Vagina (tissue), 2 donors: ENCODE data around the gene KRT15. TPM values are rescaled to one million over a fixed set of nuclear protein-coding genes. Genes with fewer than 3 reads are reported as not detected.

Source experiments
- DNase-seq, 2 donors: peaks; one replicate each; pipeline ENCODE4 v3.0.0-alpha.2; 2017; ENCODE audit errors: extremely low spot score in 2 of 2
- H3K27ac ChIP-seq: fragments of 200-600 bp; sonication (generic); one replicate; pipeline ENCODE4 v1.5.1; 2019
- H3K27me3 ChIP-seq: fragments of 200-600 bp; sonication (generic); one replicate; pipeline ENCODE4 v1.5.1; 2019
- H3K36me3 ChIP-seq, 2 donors: fragments of 200-600 bp; sonication (generic); one replicate each; pipeline ENCODE4 v1.5.1; 2017 to 2019
- H3K4me1 ChIP-seq: fragments of 200-600 bp; sonication (generic); one replicate; pipeline ENCODE4 v1.5.1; 2019
- H3K4me3 ChIP-seq, 2 donors: fragments of 200-600 bp; sonication (generic); 1 replicate in 1 of 2; 2 replicates in 1 of 2; pipeline ENCODE4 v1.5.1; 2016 to 2019
- H3K9me3 ChIP-seq: fragments of 200-600 bp; sonication (generic); one replicate; pipeline ENCODE4 v1.5.1; 2019
- CTCF ChIP-seq, 3 experiments: fragments of 450-650 bp in 2 of 3; fragments of 200-600 bp in 1 of 3; sonication (generic) in 1 of 3; IDR thresholded peaks; one replicate each; pipeline ENCODE4 v1.5.1; 2017 to 2019; ENCODE audit warnings: antibody characterized with exemption in 3 of 3, mild to moderate bottlenecking in 2 of 3, moderate library complexity in 2 of 3
- POLR2A ChIP-seq, 2 donors: fragments of 450-650 bp; IDR thresholded peaks; one replicate each; pipeline ENCODE4 v1.6.1; 2017; ENCODE audit warnings: antibody characterized with exemption in 2 of 2, mild to moderate bottlenecking in 2 of 2, moderate library complexity in 2 of 2
- POLR2AphosphoS5 ChIP-seq, 2 donors: sonication (generic); formaldehyde crosslinking; IDR thresholded peaks; one replicate each; pipeline ENCODE4 v1.9.0; 2017; ENCODE audit warnings: antibody characterized with exemption in 2 of 2, mild to moderate bottlenecking in 2 of 2, low read depth in 1 of 2; ENCODE audit not compliant: insufficient read depth in 1 of 2
- intact Hi-C: fragments of 100-400 bp; cut with DNase I; formaldehyde crosslinking; loops from one replicate; pipeline ENCODE4 v1.15.1; 2023
- total RNA-seq: library from RNA; depleted of rRNA; stranded (reverse); fragments of >200 nt; gene quantifications from one replicate; pipeline ENCODE4 v1.2.3, GENCODE V29; 2016

KRT15 gene
- total RNA-seq, 1 donor from 2014 or later: 931 TPM

DNA sequence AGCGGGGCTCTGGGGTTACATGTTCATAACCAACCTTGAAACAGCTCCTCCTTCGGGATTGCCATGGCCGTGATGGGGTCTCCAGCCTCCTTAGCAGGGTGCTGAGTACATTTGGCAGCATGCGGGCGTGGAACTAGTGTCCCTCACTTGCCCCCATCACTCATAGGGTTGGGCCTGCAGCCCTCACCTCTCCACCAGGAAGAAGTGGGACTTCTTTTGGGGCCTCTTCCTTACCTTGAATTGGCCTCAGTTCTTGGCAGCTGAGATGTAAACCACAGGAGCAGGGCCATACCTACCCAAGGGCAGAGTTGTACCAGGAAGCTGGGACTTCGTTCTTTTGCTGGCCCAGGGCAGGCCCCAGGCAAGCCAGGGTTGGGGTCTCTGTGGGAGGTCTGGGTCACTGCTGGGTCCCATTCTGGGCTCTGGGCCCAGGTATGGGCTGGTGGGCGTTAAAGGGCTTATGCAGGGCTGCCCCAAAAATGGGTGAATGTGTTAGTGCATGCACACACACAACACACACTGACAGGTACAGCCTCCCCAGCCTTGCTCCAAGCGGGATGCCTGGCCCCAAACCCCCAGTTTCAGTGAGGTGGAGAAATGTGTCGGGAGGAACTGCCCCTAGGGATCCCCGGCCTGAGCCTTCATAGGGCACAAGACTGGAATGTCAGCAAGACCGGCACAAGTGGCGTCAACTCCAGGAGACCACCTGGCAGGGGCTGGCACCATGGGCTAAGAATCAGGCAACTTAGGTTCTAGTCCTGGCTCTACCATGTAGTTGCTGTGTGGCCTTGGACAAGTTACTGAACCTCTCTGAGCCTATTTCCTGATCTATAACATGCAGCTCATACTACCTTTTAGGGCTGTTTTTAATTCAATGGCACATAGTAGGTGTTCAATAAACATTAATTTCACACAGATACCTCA, 3.9 kb upstream of the KRT15 start:
- TF ChIP-seq POLR2A (IDR thresholded peaks at IDR 0.05) (no peak), CTCF (IDR thresholded peaks at IDR 0.05) (no peak), POLR2AphosphoS5 (IDR thresholded peaks at IDR 0.05; ENCODE audit: insufficient read depth in 1 of 2, low read depth in 1 of 2) (no peak)
- H3K4me3 ChIP-seq: no peak overlapping the region
- peaks cover 52% of the 10 kb centered on the region for H3K4me1 ChIP-seq
- H3K9me3 ChIP-seq: no peaks in the 10 kb centered on the region
- no peak for DNase-seq
- peaks cover 0 to 5% of the 10 kb centered on the region in 2 donors for H3K36me3 ChIP-seq
- intact Hi-C loops: no loop called here
- H3K27ac ChIP-seq: peak overlapping the region; percentile 1
- H3K27me3 ChIP-seq: no peaks in the 10 kb centered on the region

DNA sequence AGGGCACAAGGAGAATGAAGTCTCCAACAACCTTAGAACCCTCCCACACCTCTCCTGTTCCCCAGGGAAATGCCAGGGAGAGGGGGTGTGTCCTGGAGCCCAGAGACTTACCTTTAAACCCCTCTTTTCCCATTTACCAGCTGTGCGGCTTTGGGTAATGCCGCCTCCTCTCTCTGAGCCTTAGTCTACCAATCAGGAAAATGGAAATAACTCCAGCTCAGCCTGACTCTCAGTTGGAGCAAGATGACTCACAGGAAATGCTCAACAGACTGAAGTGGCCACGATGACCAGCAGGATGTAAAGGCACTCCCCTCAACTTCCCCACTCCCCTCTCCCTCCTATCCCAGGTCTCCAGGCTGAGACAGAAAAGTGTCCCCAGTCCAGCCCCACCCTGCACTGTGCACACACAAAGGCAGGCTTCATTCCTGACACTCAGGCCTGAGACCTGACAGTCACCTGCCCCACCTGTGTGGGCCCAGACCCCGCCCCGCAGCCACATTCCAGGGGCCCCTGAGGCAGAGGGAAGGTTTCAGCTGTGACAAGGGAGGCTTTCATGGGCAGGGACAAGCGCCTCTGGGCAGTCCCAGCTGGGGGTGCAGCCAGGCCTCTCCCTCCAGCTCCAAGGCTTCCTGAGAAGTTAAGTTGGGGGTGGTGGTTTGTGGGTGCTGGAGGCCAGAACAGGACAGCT, 3.0 kb upstream of the KRT15 start:
- Histone ChIP-seq H3K4me1 (peaks cover 52% of the 10 kb centered on the region), H3K4me3 (no peak overlapping the region), H3K27me3 (no peaks in the 10 kb centered on the region), H3K27ac (peak overlapping the region; percentile 4), H3K36me3 (peaks cover 0 to 5% of the 10 kb centered on the region in 2 donors), H3K9me3 (no peaks in the 10 kb centered on the region)
- TF ChIP-seq POLR2AphosphoS5 (IDR thresholded peaks at IDR 0.05; ENCODE audit: insufficient read depth in 1 of 2, low read depth in 1 of 2): no peak
- TF ChIP-seq CTCF (IDR thresholded peaks at IDR 0.05): no peak
- TF ChIP-seq POLR2A (IDR thresholded peaks at IDR 0.05): no peak
- DNase-seq: no peak
- intact Hi-C loops: no loop called here

DNA sequence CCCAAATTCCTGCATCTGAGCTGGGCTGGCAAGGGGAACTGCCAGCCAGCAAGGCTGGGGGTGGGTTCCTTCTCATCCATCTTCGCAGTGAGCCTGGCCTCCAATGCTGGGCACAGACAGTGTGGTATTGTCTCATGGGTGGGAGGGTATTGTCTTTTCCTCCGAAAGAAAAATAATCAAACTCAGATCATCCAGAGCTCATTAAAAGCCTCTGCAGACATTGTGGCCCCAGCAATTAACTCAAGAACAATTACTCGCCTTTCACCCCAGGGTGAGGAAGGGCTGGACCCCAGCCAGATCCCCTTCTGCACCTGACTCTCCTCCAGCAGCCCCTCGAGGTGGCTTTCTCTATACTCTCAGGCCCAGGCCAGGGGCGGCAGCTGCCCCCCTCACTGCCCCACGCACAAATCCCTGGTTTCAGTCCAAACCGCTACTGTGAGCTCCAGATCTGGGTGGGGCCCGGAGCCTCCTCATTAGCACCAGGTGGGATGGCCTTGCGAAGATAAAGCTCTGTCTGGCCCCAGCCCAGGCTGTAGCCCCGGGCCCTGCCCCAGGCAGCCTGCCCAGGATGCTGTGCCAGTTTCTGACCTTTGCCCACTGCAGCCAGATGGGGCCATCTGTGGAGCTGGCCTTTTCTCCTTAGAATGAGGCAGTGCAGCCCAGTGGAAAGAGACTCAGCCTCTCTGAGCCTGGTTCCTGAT, 2.3 kb upstream of the KRT15 start:
- peaks cover 0 to 5% of the 10 kb centered on the region in 2 donors for H3K36me3 ChIP-seq
- no peaks in the 10 kb centered on the region for H3K9me3 ChIP-seq
- no peak for TF ChIP-seq CTCF (IDR thresholded peaks at IDR 0.05)
- TF ChIP-seq POLR2A (IDR thresholded peaks at IDR 0.05): no peak
- no peak for TF ChIP-seq POLR2AphosphoS5 (IDR thresholded peaks at IDR 0.05; ENCODE audit: insufficient read depth in 1 of 2, low read depth in 1 of 2)
- intact Hi-C loops: no loop called here
- H3K27ac ChIP-seq: no peak overlapping the region
- H3K4me1 ChIP-seq: peaks cover 49% of the 10 kb centered on the region
- no peaks in the 10 kb centered on the region for H3K27me3 ChIP-seq
- no peak for DNase-seq
- H3K4me3 ChIP-seq: no peak overlapping the region

DNA sequence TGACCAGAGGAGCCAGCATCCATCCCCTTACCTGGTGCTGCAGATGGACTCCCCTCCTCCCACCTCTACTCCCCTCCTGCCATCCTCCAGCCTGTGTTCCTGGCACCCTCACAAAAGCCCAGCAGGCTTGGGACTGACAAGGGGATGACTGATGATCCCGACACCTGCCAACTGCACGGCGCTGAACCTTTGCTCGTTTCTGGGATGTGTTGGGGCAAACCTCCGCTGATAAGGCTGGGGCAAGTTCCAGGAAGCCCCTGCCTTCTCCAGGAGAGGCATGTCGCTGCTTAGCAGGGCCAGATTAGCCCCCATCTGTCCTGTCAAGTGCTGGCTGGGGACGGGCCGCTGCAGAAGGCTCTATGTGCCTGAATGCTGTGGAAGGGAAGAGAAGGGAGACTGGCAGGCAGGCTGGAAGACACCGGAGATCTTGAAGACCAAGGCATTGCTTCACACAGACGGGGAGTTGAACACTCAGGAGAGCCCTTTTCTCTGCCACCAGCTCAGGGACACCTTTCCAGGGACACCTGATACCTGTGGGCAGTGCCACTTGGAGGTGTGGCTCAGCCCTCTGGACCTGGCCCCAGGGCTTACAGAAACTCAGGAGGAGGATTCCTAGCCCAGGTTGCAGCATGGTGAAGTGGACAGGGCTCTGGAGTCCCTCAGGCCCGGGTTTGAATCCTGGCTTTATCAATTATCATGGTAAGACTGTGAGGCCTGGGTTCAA, 973 bp upstream of the KRT15 start:
- TF ChIP-seq POLR2A (IDR thresholded peaks at IDR 0.05): no peak
- TF ChIP-seq CTCF (IDR thresholded peaks at IDR 0.05): no peak
- TF ChIP-seq POLR2AphosphoS5 (IDR thresholded peaks at IDR 0.05; ENCODE audit: insufficient read depth in 1 of 2, low read depth in 1 of 2): no peak
- Histone ChIP-seq H3K4me3 (no peak overlapping the region), H3K4me1 (peaks cover 37% of the 10 kb centered on the region), H3K27ac (no peak overlapping the region), H3K27me3 (no peaks in the 10 kb centered on the region), H3K36me3 (no peaks in the 10 kb centered on the region), H3K9me3 (no peaks in the 10 kb centered on the region)
- DNase-seq: no peak
- intact Hi-C loops: no loop called here
